ENCODE measurements around the gene SLC27A6. TPM values are rescaled to one million over a fixed set of nuclear protein-coding genes. Genes with fewer than 3 reads are reported as not detected.

Gene SLC27A6
- polyA plus RNA-seq, 3 donors, result 1.2 to 1.7 (median 1.6) TPM

GRCh38 chr5:129063483-129064113 lies 98.3 kb downstream of the SLC27A6 start:
- no peak for DNase-seq

- no peak for DNase-seq
These were observed 100.4 kb downstream of the SLC27A6 start for GRCh38 chr5:129065721-129066120.

GRCh38 chr5:129067745-129068144 lies 102.5 kb downstream of the SLC27A6 start:
- no peak for DNase-seq

GRCh38 chr5:129069292-129069691 lies 104.0 kb downstream of the SLC27A6 start:
- DNase-seq, result no peak

GRCh38 chr5:129073111-129073510 lies 107.8 kb downstream of the SLC27A6 start:
- no peak for DNase-seq

- DNase-seq, result no peak
These were observed 109.6 kb downstream of the SLC27A6 start for GRCh38 chr5:129074903-129075302.

GRCh38 chr5:129077433-129078075 lies 112.3 kb downstream of the SLC27A6 start:
- DNase-seq, result no peak

- no peak for DNase-seq
These were observed 113.0 kb downstream of the SLC27A6 start for GRCh38 chr5:129078247-129078646.

- no peak for DNase-seq
These were observed 113.4 kb downstream of the SLC27A6 start for GRCh38 chr5:129078660-129079059.

GRCh38 chr5:129079496-129079895 lies 114.2 kb downstream of the SLC27A6 start:
- DNase-seq, result no peak

GRCh38 chr5:129080766-129081165 lies 115.5 kb downstream of the SLC27A6 start:
- no peak for DNase-seq

GRCh38 chr5:129082225-129083136 lies 117.2 kb downstream of the SLC27A6 start:
- DNase-seq, result no peak

Other genes starting within 250 kb of the SLC27A6 start
- gene ISOC1, start 129.3 kb downstream of the SLC27A6 start, polyA plus RNA-seq (ENCODE audit: insufficient read length in 3 of 3), result 10 to 100 TPM; 40.0 to 41.9 (median 41.0) TPM